Activated CD8-positive, alpha-beta T cell treated with anti-CD3 and anti-CD28 coated beads, Interleukin-2, amount 10 ng/mL, durations not matched to agents 7 days and 5 days (primary cell): ENCODE measurements around the gene CDCA4. TPM values are rescaled to one million over a fixed set of nuclear protein-coding genes. Genes with fewer than 3 reads are reported as not detected.

Experiments used
- ATAC-seq: fragments of 150-1000 bp; cut with Tn5 transposase; one replicate; pipeline ENCODE4 v1.10.0; 2021; ENCODE audit warnings: moderate library complexity
- CTCF ChIA-PET: fragments of 350-600 bp; sonication (Branson Sonifier 250); formaldehyde crosslinking; loops from one replicate; lab custom pipeline; 2021; ENCODE audit warnings: antibody characterized with exemption; lab: Charles Lee
- POLR2A ChIA-PET: fragments of 350-600 bp; sonication (Branson Sonifier 250); formaldehyde crosslinking; loops from one replicate; lab custom pipeline; 2021; ENCODE audit warnings: antibody characterized with exemption; lab: Charles Lee
- DNase-seq: peaks from one replicate; pipeline ENCODE4 v3.0.0-alpha.2; 2020
- H3K27ac Mint-ChIP-seq: one replicate; pipeline ENCODE4 v1.8.0; 2021; ENCODE audit warnings: mild to moderate bottlenecking, mixed read lengths
- H3K27me3 Mint-ChIP-seq: one replicate; pipeline ENCODE4 v1.8.0; 2021; ENCODE audit warnings: low read depth, mixed read lengths
- H3K36me3 Mint-ChIP-seq: one replicate; pipeline ENCODE4 v1.8.0; 2021; ENCODE audit warnings: low read depth, mixed read lengths
- H3K4me1 Mint-ChIP-seq: one replicate; pipeline ENCODE4 v1.8.0; 2021; ENCODE audit warnings: low read depth, mixed read lengths
- H3K4me3 Mint-ChIP-seq: one replicate; pipeline ENCODE4 v1.8.0; 2021; ENCODE audit warnings: mild to moderate bottlenecking, mixed read lengths
- H3K9me3 Mint-ChIP-seq: one replicate; pipeline ENCODE4 v1.8.0; 2022; ENCODE audit warnings: mixed read lengths; ENCODE audit not compliant: insufficient read depth
- total RNA-seq, 2 experiments: library from RNA; stranded (reverse); gene quantifications; one replicate each; pipeline ENCODE4 v1.2.3, GENCODE V29; 2021

Gene CDCA4
- total RNA-seq, 2 experiments from 2014 or later: 59.9 to 62.3 TPM

GRCh38 chr14:104964546-104964945 lies 56.3 kb downstream of the CDCA4 start:
- POLR2A ChIA-PET: no interaction called here

More at GRCh38 chr14:104964546-104964945, 56.3 kb downstream of the CDCA4 start:
- DNase-seq: no peak
- Mint-ChIP-seq H3K4me3 (no peak overlapping the region), H3K4me1 (no peaks in the 10 kb centered on the region), H3K27me3 (peaks cover 17% of the 10 kb centered on the region), H3K9me3 (no peaks in the 10 kb centered on the region), H3K36me3 (no peaks in the 10 kb centered on the region), H3K27ac (no peak overlapping the region)
- CTCF ChIA-PET: no interaction called here
- ATAC-seq: no peak

Other genes starting within 250 kb of the CDCA4 start
- gene AKT1, start 225.3 kb downstream of the CDCA4 start, total RNA-seq: 100 to 1,000 TPM; 217 to 222 TPM
- 1 to 10 TPM; 5.3 TPM for gene ZBTB42, start 220.0 kb downstream of the CDCA4 start, total RNA-seq
- 1 to 10 TPM; 2.5 to 2.7 TPM for gene CEP170B, start 155.8 kb downstream of the CDCA4 start, total RNA-seq
- gene PLD4, start 96.2 kb downstream of the CDCA4 start, total RNA-seq: not detected
- not detected for gene AHNAK2, start 42.7 kb downstream of the CDCA4 start, total RNA-seq
- under 1 TPM; 0.55 to 0.95 TPM for gene CLBA1, start 35.3 kb downstream of the CDCA4 start, total RNA-seq
- gene GPR132, start 44.3 kb upstream of the CDCA4 start, total RNA-seq: 10 to 100 TPM; 35.7 to 40.4 TPM
- gene JAG2, start 147.7 kb upstream of the CDCA4 start, total RNA-seq: 1 to 10 TPM; 2.5 to 2.9 TPM
- gene NUDT14, start 160.2 kb upstream of the CDCA4 start, total RNA-seq: 10 to 100 TPM; 25.3 to 27.9 TPM
- gene BTBD6, start 227.4 kb upstream of the CDCA4 start, total RNA-seq: 10 to 100 TPM; 53.7 to 59.8 TPM